WI38 (cell line): ENCODE results near the gene GMDS.

Experiments
- H3K4me3 ChIP-seq: 2 replicates; pipeline ENCODE4 v1.5.1; 2011; ENCODE audit warnings: low read depth, mild to moderate bottlenecking, control low read depth, low read length
- TF ChIP-seq, protein P1 (sequence below): IDR thresholded peaks from 2 replicates; pipeline ENCODE4 v1.5.1; 2012; ENCODE audit warnings: low read depth, mild to moderate bottlenecking, control low read depth, low read length

GMDS gene

DNA sequence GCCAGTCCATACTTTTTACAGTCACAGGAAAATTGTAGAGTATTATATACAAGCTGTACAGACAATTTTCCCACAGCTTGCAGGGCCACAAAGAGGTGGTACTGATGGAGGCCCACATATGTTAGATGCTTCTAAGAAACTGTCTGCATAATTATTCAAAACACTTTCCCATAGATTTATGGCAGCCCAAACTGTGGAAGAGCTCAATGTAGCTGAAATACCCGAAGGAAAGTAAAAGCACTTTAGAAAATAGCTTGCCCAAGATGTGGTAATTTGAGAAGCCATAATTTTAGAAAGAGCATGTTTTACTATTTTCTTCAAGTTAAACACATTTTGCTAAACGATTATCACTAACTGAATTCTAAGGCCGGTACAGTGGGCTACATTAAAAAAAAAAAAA lies 36.9 kb downstream of the GMDS start:
- H3K4me3 ChIP-seq: no peak overlapping the region

DNA sequence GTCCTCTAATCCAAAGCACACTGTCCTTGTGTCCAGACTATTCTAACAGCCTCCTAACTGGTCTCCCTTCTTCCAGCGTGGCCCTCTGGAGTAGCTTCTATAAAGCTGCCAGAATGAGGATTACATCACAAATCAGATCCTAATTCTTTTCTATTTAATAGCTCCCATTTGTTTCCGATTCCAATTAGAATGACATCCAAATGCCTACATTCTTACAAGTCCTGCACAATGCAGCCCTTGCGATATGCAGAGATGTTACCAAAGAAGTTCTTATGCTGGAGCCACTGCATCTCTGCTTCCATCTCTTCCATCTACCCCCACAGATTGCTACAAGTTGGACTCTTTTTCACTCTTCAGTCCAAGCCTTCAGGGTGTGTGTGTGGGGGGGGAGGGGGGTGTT lies 40.0 kb downstream of the GMDS start:
- TF ChIP-seq, protein P1, sequence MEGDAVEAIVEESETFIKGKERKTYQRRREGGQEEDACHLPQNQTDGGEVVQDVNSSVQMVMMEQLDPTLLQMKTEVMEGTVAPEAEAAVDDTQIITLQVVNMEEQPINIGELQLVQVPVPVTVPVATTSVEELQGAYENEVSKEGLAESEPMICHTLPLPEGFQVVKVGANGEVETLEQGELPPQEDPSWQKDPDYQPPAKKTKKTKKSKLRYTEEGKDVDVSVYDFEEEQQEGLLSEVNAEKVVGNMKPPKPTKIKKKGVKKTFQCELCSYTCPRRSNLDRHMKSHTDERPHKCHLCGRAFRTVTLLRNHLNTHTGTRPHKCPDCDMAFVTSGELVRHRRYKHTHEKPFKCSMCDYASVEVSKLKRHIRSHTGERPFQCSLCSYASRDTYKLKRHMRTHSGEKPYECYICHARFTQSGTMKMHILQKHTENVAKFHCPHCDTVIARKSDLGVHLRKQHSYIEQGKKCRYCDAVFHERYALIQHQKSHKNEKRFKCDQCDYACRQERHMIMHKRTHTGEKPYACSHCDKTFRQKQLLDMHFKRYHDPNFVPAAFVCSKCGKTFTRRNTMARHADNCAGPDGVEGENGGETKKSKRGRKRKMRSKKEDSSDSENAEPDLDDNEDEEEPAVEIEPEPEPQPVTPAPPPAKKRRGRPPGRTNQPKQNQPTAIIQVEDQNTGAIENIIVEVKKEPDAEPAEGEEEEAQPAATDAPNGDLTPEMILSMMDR: no peak
- no peak overlapping the region for H3K4me3 ChIP-seq

More for the DNA sequence above, 36.9 kb downstream of the GMDS start:
- TF ChIP-seq, protein P1: no peak

DNA sequence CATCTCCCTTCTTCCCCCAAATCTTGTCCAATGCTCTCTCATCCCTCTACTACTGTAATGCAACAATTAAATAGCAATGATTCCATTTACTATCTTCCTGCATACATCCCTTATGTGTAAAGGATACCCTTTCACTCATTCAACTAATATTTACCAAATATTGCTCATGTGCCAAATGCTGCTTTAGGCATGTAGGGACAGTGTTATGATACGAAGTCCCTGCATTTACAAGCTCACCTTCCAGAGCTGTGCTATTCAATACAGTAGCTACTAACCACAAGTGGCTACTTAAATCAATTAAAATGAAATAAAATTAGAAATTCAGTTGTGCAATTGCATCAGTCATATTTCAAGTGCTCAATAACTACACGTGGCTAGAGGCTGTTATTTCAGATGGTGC lies 41.1 kb downstream of the GMDS start:
- H3K4me3 ChIP-seq: no peak overlapping the region
- TF ChIP-seq, protein P1: no peak

DNA sequence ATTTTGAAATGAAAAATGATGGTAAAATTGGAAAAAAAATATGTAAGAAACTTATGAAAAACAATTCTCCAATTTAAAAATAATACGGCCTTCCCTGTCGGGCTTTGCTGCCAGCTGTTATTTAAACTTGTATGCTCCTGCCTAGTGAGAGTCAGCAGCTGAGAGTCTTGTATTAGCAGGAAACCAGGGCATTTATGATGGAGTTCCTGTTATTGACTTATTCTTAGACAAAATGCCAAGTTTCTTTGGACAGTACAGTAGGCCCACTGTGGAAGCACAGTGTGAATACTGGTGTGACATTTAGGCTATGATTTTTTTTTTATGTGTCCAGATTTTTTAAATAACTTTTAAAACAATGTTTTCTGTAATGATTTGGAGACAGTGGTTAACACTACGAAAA lies 42.1 kb downstream of the GMDS start:
- TF ChIP-seq, protein P1: no peak
- H3K4me3 ChIP-seq: no peak overlapping the region

DNA sequence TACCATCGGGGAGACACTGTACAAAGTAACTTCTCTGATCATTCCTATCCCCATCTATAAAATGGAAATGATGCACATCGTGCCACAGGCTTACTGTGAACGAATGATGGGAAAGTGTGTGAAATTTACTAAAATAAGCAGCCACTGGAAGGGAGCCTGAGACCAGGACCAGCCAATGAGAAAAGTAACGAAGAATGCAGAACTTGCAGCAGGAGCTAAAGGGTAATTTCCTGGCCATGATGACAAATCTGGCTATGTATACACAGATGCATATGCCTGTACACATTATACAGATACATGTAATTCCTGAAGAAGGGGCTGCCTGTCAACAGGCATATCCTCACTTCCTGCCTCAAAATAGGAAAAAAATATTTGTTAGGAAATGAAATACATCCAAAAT lies 47.4 kb downstream of the GMDS start:
- no peak overlapping the region for H3K4me3 ChIP-seq
- TF ChIP-seq, protein P1: no peak

GRCh38 chr6:2197177-2197671 lies 48.2 kb downstream of the GMDS start:
- no peak overlapping the region for H3K4me3 ChIP-seq
- TF ChIP-seq, protein P1: no peak

DNA sequence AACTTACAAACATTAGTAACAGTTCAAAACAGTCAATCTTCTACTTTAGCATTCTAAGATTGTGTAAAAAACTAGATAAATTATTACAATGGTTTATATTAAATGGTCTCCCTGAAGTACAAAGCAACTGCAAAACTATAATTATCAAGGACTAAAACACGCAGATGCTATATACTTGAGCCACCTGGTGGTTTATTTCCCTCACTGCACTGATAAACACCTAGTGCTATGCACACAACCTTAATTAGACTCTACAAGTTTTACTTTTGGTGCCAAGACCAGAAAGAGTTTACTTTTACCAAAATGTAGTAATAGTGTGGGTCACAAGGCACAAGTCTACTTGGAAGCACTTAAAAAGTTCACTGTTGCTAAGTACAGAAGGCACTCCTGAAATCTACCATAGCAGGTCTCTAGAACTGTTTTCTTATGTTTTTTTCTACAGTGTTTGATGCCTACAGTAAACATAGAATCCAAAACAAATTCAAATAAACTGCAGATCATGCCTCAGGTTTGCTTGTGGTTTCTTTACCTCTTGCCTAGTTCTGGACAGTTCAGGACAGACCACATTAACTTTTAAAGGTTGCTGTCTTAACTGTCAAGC lies 49.2 kb downstream of the GMDS start:
- TF ChIP-seq, protein P1: peak; percentile 45; the same call in 1 of the 2 replicates
- no peak overlapping the region for H3K4me3 ChIP-seq
